Colonic mucosa (tissue), 4 donors: ENCODE data around the gene THSD7A. TPM values are rescaled to one million over a fixed set of nuclear protein-coding genes. Genes with fewer than 3 reads are reported as not detected.
A peak's percentile ranks its signal among the peaks of the same experiment; 100 is the strongest.

Experiments used
- DNase-seq: peaks from one replicate; pipeline ENCODE4 v3.0.0-alpha.2; 2020
- H3K27ac ChIP-seq: fragments of 200-600 bp; one replicate; pipeline ENCODE4 v1.8.0; 2021
- H3K27me3 ChIP-seq: fragments of 200-600 bp; one replicate; pipeline ENCODE4 v1.8.0; 2021
- H3K36me3 ChIP-seq: fragments of 200-600 bp; one replicate; pipeline ENCODE4 v1.8.0; 2021
- H3K4me1 ChIP-seq: fragments of 200-600 bp; one replicate; pipeline ENCODE4 v1.8.0; 2021; ENCODE audit warnings: mild to moderate bottlenecking
- H3K4me3 ChIP-seq: fragments of 200-600 bp; one replicate; pipeline ENCODE4 v1.8.0; 2021
- H3K9ac ChIP-seq, 2 donors: one replicate each; pipeline ENCODE4 v1.7.0; 2013; ENCODE audit warnings: control low read depth in 2 of 2, low read depth in 2 of 2, low read length in 2 of 2
- H3K9me3 ChIP-seq: fragments of 200-600 bp; one replicate; pipeline ENCODE4 v1.8.0; 2021
- CTCF ChIP-seq: fragments of 200-600 bp; IDR thresholded peaks from one replicate; pipeline ENCODE4 v1.8.0; 2022; ENCODE audit warnings: antibody characterized with exemption, mild to moderate bottlenecking
- intact Hi-C: fragments of 100-400 bp; cut with DNase I; formaldehyde crosslinking; loops from one replicate; pipeline ENCODE4 v1.14.1; 2022
- total RNA-seq, 2 donors: library from RNA; stranded (reverse); fragmentation: NEBNext Ultra II Directional in 1 of 2; extraction: Animal tissue kit (Norgen Biotek cat#: 25700) in 1 of 2; gene quantifications; one replicate each; pipeline ENCODE4 v1.2.1, GENCODE V29; 2021
- donor health status: healthy.
- donor health status: DM: no; HTN: no; CAD: no.
- donor health status: DM: no; HTN: no; CAD: no.

THSD7A gene
- 1 to 10 TPM; 2.1 to 2.3 TPM for total RNA-seq

GRCh38 chr7:11831736-11832495, at the start of gene THSD7A:
THSD7A (minus strand) TSS chr7:11832198; CDS start chr7:11831946, 252 bp downstream.
- intact Hi-C loops = loop anchor here (10.0 kb wide), 2 partner anchors 397 to 493 kb away; no protein-coding TSS in a partner anchor
- TF ChIP-seq CTCF = no peak
- H3K9ac ChIP-seq = peak within 1 kb of the TSS; percentile 1 to 8

GRCh38 chr7:11881680-11882079, 49.7 kb upstream of the THSD7A start:
- Histone ChIP-seq H3K27ac (no peak overlapping the region), H3K27me3 (no peaks in the 10 kb centered on the region), H3K9ac (no peak overlapping the region), H3K4me3 (no peak overlapping the region), H3K36me3 (no peaks in the 10 kb centered on the region), H3K4me1 (no peaks in the 10 kb centered on the region), H3K9me3 (no peaks in the 10 kb centered on the region)
- intact Hi-C loops = no loop called here
- DNase-seq = no peak
- TF ChIP-seq CTCF = no peak

More at GRCh38 chr7:11831736-11832495, at the start of gene THSD7A:
- Histone ChIP-seq H3K4me1 (no peaks in the 10 kb centered on the region), H3K27ac (no peak within 1 kb of the TSS), H3K4me3 (peak within 1 kb of the TSS; percentile 42), H3K9me3 (no peaks in the 10 kb centered on the region), H3K27me3 (no peaks in the 10 kb centered on the region), H3K36me3 (no peaks in the 10 kb centered on the region)
- DNase-seq = peak; percentile 23

GRCh38 chr7:11875635-11876034, 43.6 kb upstream of the THSD7A start:
- no peak overlapping the region for H3K27ac ChIP-seq
- H3K4me1 ChIP-seq = no peaks in the 10 kb centered on the region
- no peak overlapping the region for H3K9ac ChIP-seq
- H3K36me3 ChIP-seq = no peaks in the 10 kb centered on the region
- no peaks in the 10 kb centered on the region for H3K27me3 ChIP-seq
- no peak overlapping the region for H3K4me3 ChIP-seq
- no peak for DNase-seq
- no peaks in the 10 kb centered on the region for H3K9me3 ChIP-seq
- no peak for TF ChIP-seq CTCF
- intact Hi-C loops = no loop called here

- H3K4me3 ChIP-seq = no peak overlapping the region
- H3K9ac ChIP-seq = no peak overlapping the region
- H3K4me1 ChIP-seq = no peaks in the 10 kb centered on the region
- H3K36me3 ChIP-seq = no peaks in the 10 kb centered on the region
- TF ChIP-seq CTCF = no peak
- H3K27me3 ChIP-seq = no peaks in the 10 kb centered on the region
- intact Hi-C loops = no loop called here
- H3K27ac ChIP-seq = no peak overlapping the region
- no peak for DNase-seq
- H3K9me3 ChIP-seq = no peaks in the 10 kb centered on the region
Observed at GRCh38 chr7:11865671-11866070, 33.7 kb upstream of the THSD7A start.

- no peaks in the 10 kb centered on the region for H3K4me1 ChIP-seq
- H3K9ac ChIP-seq = no peak overlapping the region
- no peak overlapping the region for H3K4me3 ChIP-seq
- no peaks in the 10 kb centered on the region for H3K36me3 ChIP-seq
- intact Hi-C loops = no loop called here
- no peak for DNase-seq
- no peaks in the 10 kb centered on the region for H3K27me3 ChIP-seq
- no peak for TF ChIP-seq CTCF
- H3K27ac ChIP-seq = no peak overlapping the region
- no peaks in the 10 kb centered on the region for H3K9me3 ChIP-seq
Observed at GRCh38 chr7:11858622-11859302, 26.8 kb upstream of the THSD7A start.
